ENCODE results near the gene SLX4IP. TPM values are rescaled to one million over a fixed set of nuclear protein-coding genes. Genes with fewer than 3 reads are reported as not detected.
A peak's percentile ranks its signal among the peaks of the same experiment; 100 is the strongest.

The SLX4IP gene
- total and polyA plus RNA-seq, 2 donors (not counting 3 experiments of a cell fraction or from before 2014, with no cell fraction given): 1.9 to 4.5 TPM

- Histone ChIP-seq H3K4me2 (ENCODE audit: insufficient read depth, low read length) (peak overlapping the region; percentile 93), H3K9ac (replicated peaks; ENCODE audit: extremely low read depth, insufficient read depth, low read length) (peak overlapping the region; percentile 92), H3K4me1 (ENCODE audit: control insufficient read depth, extremely low read depth, insufficient read depth, low read length) (peaks cover 39% of the 10 kb centered on the region), H3K9me3 (replicated peaks; ENCODE audit: control insufficient read depth, insufficient read depth, low read length) (no peaks in the 10 kb centered on the region), H3K27me3 (ENCODE audit: control insufficient read depth in 2 of 2, insufficient read depth in 2 of 2, low read length in 2 of 2) (no peaks in the 10 kb centered on the region), H3K27ac (ENCODE audit: insufficient read depth, low read depth, low read length) (peak overlapping the region; percentile 92), H2AFZ (ENCODE audit: low read depth, low read length) (no peak overlapping the region), H3K36me3 (ENCODE audit: control insufficient read depth in 2 of 2, extremely low read depth in 1 of 2, insufficient read depth in 2 of 2, low read length in 2 of 2) (peaks cover 2 to 3% of the 10 kb centered on the region in 2 experiments), H3K4me3 (replicated peaks in 1 of 3; ENCODE audit: insufficient read depth in 1 of 3, low read depth in 1 of 3, low read length in 3 of 3) (peak overlapping the region; percentile 91 to 95 (median 94)), H3K9me1 (replicated peaks; ENCODE audit: control insufficient read depth, extremely low read depth, insufficient read depth, low read length) (no peaks in the 10 kb centered on the region), H3K79me2 (ENCODE audit: control insufficient read depth, insufficient read depth, low read length) (peaks cover 53% of the 10 kb centered on the region), H4K20me1 (replicated peaks; ENCODE audit: control insufficient read depth, extremely low read depth, insufficient read depth, low read length) (no peaks in the 10 kb centered on the region)
- CTCF ChIA-PET: interaction anchor here (1.3 to 6.0 kb wide), 10 partner anchors 10 to 871 kb away, joined by 3 to 55 read pairs (median 7); no protein-coding TSS in a partner anchor
- POLR2A ChIA-PET: no interaction called here
- TF ChIP-seq GATA2 (IDR thresholded peaks at IDR 0.05; ENCODE audit: insufficient read depth, insufficient read length, low read depth, low read length): no peak
- no peak for TF ChIP-seq EZH2 (IDR thresholded peaks at IDR 0.05; ENCODE audit: borderline replicate concordance, low read depth, low read length, severe bottlenecking)
- TF ChIP-seq POLR2AphosphoS5 (IDR thresholded peaks at IDR 0.05; ENCODE audit: insufficient read depth, low read depth, low read length): no peak
- no peak for TF ChIP-seq JUN (IDR thresholded peaks at IDR 0.05; ENCODE audit: borderline replicate concordance, insufficient read depth, insufficient read length, low read depth)
- no peak for TF ChIP-seq MYC (IDR thresholded peaks at IDR 0.05; ENCODE audit: low read depth, low read length)
- TF ChIP-seq POLR2A (IDR thresholded peaks at IDR 0.05; ENCODE audit: low read depth, low read length): no peak
- TF ChIP-seq CTCF (IDR thresholded peaks at IDR 0.05; ENCODE audit: extremely low read depth in 1 of 2, insufficient read depth in 1 of 2, low read depth in 1 of 2, low read length in 2 of 2): no peak
- no peak for TF ChIP-seq FOS (IDR thresholded peaks at IDR 0.05; ENCODE audit: borderline replicate concordance, insufficient read depth, low read length)
- no peak for TF ChIP-seq MAX (IDR thresholded peaks at IDR 0.05; ENCODE audit: insufficient read depth, insufficient read length)
- BruUV-seq (replicated peaks): no TSS peak
- FAIRE-seq (peak; percentile 35), DNase-seq (ENCODE audit: low read depth, low spot score) (peak; percentile 62)
- intact Hi-C loops (cut with micrococcal nuclease): loop anchor here (2.0 to 5.0 kb wide), 8 partner anchors 330 to 1380 kb away; no protein-coding TSS in a partner anchor
- dilution Hi-C loops (cut with MboI; ENCODE audit: extremely low pct_ligation_motif_present, low sequenced_read_pairs): no loop called here
These were observed 237.6 kb downstream of the SLX4IP start for GRCh38 chr20:10672624-10673127.
